CD4-positive, alpha-beta T cell treated with Interleukin-2 at 100 ng/mL for 4 hours (primary cell): ENCODE results near the gene MPP4.

Source experiments
- DNase-seq: peaks from one replicate; pipeline ENCODE4 v3.0.0-alpha.2; 2020; ENCODE audit warnings: low spot score

MPP4 gene

GRCh38 chr2:201622306-201622970 lies 76.0 kb downstream of the MPP4 start:
- DNase-seq = no peak

DNA sequence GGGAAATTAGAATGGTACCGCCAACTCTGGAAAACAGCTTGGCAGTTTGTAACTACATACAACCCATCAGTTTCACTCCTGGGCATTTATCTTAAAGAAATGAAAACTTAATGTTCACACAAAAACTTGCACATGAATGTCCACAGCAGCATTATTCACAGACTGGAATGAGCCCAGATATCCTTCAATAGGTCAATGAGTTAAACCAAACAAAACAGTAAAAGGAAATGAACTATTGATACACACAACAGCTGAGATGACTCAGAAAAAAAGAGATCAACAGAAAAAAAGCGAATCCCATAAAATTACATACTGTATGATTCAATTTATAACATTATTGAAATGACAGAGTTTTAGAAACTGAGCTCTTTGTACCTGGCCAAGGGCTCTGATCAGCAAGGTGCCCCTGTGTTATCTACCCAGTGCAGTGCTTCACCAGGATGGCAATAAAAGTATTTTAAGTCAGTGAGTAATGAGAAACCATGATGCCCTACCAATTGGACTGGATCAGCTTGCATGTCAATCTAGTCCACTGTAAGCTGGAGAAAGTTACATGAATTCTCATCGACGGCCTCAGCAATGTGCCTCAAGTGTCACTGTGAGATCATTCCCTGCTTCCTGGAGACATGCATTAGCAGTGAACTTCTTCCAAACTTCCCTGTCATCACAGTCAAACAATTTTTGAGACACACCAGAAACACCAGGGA lies 77.0 kb downstream of the MPP4 start:
- DNase-seq = no peak

DNA sequence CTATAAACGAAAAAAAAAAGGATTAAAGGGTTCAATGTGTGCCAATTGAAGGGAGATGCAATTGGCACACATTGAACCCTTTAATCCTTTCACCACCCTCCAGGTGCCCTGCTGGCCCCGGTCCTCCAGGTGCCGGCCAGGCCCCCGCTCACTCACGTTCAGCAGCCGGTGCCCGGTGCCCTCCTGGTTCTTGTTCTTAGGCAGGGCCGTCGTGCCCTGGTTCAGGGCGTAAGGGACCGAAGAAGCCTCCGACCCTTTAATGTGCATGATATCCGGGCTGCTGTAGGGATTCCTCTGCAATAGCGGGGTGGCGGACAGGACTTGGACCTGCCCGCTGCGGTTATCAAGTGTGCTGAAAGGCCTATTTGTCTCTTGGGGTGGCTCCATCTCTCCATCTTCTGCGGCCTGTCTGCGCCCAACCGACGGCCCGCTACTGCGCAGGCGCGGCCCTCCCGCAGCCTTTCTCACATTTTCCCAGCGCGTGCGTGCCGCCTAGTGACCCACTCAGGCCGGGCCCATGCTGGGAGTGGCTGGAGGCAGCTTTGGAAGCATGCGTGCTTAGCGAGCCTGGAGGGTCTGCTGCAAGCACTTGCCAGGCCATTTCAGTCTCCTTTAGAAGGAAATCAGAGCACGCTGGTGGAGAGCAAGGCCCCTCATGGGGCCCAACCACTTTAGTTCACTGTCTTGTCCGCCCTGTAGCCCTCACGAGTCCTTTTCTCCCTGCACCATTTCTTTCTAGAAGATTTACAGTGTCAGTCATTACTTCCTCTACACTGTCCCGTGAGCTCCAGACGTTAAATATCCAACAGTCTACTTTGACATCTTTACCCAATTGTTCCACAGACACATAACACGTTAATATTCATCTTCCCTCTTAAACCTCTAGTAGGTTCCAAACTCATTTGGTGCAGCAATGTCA lies 79.4 kb downstream of the MPP4 start:
- DNase-seq = no peak

- no peak for DNase-seq
Measured at GRCh38 chr2:201608021-201608420, 90.4 kb downstream of the MPP4 start.

- DNase-seq = no peak
Measured at GRCh38 chr2:201607568-201607967, 90.9 kb downstream of the MPP4 start.

GRCh38 chr2:201600906-201601305 lies 97.5 kb downstream of the MPP4 start:
- no peak for DNase-seq

- DNase-seq = no peak
Measured at GRCh38 chr2:201597397-201597796, 101.0 kb downstream of the MPP4 start.
